GM18511 (cell line): Measurements from ENCODE around the gene RNF214.
"Not testable (repeated sequence)": the region's sequence is repeated elsewhere in the genome, so short reads cannot be mapped to it uniquely, and the experiment has no call there.

Experiments
- ATAC-seq: cut with Tn5 transposase; IDR thresholded peaks from one replicate; pipeline ENCODE4 v1.9.1; 2021; ENCODE audit warnings: mild to moderate bottlenecking, moderate library complexity; ENCODE audit not compliant: unreplicated experiment

RNF214 gene

DNA sequence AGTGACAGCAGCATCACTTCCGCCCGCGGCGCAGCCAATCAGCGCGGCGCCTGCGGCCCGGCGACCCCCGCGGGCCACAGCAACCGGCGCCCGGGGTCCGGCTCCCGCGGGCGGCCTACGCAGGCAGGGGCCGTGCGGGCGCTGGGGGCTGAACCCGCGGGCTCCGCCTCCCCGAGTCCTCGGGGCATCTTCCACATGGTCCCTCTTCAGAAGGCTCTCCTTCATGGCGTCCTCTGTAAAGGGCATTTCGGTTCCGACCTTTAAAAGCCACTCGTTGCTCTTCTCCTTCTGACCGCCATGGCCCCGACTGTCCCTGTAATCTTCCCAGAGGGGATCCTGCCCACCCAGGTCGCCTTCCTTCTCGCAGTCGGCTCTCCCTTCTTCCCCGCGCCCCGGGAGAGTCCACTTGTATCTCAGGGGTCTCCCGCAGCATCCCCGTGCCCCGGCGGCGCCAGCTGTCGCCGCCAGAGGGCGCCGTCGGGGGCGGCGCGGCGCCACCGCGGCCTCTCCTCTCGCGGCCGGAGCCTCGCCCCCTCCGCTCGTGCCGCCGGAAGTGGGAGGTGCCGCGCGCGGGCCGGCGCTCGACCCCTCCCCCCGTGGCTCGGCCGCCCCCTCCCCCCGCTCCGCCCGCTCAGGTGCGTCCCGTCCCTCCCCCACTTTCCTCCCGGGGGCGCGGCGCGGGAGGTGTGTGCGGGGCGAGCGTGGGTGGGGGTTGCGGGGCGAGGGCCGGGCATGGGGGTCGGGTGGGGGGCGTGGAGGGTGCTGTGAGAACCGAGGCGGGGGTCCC, at the start of gene RNF214:
Gene RNF214, plus strand, starts transcription at position 580 of the 787 bp plus-strand sequence. CDS start 1,602 bp downstream, outside the sequence.
- ATAC-seq: peak; percentile 77

DNA sequence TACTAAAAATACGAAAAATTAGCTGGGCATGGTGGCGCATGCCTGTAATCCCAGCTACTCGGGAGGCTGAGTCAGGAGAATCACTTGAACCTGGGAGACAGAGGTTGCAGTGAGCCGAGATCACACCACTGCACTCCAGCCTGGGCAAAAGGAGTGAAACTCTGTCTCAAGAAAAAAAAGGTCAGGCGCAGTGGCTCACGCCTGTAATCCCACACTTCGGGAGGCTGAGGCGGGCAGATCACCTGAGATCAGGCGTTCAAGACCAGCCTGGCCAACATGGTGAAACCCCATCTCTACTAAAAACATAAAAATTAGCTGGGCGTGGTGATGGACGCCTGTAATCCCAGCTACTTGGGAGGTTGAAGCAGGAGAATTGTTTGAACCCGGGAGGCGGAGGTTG, 49.3 kb upstream of the RNF214 start:
- not testable (repeated sequence) for ATAC-seq

DNA sequence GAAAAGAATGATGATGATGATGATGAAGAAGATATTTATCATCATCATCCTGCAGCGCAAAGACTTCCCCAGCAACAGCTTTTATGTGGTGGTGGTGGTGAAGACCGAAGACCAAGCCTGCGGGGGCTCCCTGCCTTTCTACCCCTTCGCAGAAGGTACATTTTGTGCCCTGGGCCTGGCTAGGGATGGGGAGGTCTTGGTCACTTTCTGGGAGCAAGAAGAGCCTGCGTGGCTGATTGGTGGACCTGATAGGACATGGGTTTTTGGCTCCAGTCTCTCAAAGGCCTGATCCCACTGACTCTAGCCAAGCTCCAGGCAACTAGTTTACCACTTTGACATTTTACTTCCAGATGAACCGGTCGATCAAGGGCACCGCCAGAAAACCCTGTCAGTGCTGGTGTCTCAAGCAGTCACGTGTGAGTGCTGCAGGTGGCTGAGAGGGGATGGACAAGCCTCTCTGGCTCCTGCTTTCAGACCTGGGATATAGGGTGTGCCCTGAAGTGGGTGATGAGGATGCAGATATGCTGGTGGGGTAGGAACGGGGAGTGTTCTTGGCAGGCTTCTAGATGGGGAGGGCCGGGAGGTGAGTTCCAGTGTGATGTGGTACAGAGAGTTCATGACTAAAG, 48.6 kb upstream of the RNF214 start:
- no peak for ATAC-seq

DNA sequence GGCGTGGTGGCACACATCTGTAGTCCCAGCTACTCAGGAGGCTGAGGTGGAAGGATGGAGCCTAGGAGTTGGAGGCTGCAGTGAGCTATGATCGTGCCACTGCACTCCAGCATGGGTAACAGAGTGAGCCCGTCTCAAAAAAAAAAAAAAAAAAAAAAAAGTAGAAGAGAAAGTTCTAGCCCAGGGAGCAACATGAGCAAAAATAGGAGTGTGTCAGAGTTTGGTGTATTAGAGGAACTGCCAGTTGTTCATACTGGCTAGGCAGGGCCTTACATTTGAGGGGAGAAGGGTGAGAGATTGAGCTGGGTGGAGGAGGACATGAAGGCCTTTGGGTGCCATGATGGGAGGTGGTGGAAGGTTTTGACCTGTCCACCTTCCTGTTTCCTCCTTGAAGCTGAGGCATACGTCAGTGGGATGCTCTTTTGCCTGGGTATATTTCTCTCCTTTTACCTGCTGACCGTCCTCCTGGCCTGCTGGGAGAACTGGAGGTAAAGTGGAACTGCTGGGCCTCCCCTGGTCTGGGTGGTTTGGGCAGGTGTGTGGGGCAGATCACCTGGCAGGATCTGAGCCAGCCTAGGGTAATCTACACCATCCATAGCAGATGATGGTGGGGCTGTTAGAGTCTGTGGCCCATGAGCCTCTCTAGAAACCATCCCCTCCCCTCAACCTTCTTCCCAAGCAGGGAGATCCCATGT, 46.6 kb upstream of the RNF214 start:
- ATAC-seq: peak; percentile 47

DNA sequence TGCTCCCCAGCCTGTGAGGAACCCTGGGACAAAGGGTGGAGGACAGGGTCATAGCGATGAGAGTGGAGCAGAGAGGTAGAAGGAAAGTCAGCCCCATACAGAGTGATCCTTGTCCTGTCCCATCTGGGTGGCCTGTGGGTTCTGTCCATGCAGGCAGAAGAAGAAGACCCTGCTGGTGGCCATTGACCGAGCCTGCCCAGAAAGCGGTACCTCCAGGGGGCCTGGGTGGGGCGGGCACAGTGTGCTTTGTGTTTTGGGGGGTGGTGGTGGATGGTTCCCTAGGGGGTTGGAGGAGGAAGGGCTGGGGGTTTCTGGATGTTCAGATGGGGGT, 46.1 kb upstream of the RNF214 start:
- no peak for ATAC-seq

DNA sequence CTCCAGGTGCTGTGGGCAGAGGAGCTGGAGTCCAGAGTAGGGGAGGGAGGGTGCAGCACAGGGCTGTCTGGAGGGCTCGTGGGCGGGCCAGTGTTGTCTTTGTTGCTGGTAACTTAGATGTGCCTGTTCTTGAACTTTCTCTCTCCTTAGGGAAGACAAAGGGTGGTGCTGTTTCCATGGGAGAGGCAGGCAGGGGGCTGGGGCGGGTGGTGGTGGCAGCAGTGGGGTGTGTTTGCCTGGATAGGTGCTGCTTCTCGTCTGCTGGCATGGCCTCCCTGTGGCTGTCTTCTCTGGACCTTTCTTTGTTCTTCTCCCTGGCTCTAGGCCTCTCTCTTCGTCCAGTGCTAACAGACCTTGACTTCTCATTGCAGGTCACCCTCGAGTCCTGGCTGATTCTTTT, 45.5 kb upstream of the RNF214 start:
- ATAC-seq: no peak

DNA sequence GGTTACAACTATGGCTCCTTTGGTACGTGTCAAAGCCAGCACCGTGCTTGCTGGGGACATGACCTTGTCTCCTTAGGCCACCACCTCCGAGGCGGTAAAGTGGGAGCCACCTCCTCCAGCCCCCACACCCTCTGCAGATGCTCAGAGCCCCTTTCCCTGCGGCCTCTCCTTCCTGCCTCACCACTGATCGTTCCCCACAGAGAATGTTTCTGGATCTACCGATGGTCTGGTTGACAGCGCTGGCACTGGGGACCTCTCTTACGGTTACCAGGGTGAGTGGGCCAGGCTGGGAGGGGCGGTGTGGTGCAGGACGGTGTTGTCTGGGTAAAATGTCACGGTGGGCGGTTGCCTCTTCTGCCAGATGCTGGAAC, 45.1 kb upstream of the RNF214 start:
- no peak for ATAC-seq

DNA sequence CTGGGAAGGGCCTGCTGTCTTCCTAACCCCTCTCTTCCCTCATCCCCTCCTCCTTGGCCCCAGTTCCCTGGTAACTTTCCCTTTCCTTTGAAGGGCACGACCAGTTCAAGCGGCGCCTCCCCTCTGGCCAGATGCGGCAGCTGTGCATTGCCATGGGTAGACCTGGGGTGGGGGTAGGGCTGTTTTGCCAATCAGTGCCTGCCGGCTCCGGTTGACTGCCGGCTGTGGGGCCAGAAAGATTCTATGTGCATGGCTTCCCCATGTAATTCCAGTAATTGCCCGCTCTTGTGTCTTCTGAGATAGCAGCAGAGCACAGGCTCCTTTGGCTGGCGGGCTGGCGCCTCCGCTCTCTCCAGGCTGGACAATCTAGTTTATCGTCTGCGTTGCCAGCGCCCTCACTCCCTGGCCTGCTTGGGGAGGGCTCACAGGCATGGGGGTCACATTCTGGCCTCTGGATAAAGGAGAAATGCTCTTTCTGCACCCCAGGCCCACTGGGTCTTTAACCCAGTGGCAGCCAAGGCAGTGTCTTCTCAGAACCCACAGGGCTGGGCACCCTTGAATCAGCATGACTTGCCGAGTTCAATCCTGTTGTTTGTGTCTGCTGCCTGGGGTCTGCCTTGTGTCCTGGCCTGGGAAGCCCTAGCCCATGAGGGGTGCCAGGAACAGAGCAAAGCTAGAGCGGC, 44.5 kb upstream of the RNF214 start:
- ATAC-seq: no peak

DNA sequence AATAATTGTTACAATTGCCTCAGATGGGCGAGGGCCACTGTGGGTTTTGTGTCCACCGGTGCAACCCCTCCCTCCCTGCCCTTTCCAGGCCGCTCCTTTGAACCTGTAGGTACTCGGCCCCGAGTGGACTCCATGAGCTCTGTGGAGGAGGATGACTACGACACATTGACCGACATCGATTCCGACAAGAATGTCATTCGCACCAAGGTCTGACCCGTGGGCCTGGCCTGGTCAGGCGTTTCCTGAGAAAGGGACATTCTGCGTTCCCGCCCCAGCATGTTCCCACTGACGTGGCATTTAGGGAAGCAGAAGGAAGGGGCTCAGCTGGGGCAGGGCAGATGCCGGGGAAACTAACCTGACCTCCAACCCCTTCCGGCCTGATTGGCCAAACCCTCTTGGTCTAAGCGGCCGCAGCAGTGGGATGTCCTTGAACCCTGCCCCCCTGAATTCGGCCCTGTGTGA, 43.8 kb upstream of the RNF214 start:
- no peak for ATAC-seq

DNA sequence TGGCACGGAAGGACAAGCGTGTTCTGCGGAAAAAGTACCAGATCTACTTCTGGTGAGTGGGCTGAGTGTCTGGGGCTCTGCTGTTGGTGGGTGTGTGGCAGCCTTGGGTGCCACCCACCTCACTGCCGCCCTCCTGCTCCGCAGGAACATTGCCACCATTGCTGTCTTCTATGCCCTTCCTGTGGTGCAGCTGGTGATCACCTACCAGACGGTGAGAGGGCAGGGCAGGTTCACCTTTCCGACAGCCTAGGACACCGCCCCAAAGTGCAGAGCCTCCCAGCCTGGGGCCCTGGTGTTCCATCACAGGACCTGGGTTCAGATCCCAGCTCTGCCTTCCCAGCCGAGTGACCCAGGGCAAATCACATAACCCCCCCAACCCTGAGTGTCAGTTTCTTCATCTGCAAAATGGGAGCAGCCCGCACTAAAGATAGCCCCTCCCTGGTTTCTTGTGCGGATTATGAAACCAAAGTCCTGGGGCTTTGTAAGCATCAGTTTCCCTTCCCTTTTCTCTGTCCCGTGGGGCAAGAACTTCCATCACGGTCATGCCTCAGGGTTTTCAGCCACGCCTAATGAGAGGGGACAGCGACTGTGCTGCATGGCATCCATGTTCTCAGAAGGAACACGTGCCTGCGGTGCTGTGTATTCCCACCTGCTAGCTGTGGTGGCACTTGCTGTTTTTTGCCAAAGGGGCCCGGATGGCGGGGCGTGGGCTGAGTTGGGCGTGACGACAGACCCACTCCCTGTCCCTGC, 43.1 kb upstream of the RNF214 start:
- peak; percentile 61 for ATAC-seq

DNA sequence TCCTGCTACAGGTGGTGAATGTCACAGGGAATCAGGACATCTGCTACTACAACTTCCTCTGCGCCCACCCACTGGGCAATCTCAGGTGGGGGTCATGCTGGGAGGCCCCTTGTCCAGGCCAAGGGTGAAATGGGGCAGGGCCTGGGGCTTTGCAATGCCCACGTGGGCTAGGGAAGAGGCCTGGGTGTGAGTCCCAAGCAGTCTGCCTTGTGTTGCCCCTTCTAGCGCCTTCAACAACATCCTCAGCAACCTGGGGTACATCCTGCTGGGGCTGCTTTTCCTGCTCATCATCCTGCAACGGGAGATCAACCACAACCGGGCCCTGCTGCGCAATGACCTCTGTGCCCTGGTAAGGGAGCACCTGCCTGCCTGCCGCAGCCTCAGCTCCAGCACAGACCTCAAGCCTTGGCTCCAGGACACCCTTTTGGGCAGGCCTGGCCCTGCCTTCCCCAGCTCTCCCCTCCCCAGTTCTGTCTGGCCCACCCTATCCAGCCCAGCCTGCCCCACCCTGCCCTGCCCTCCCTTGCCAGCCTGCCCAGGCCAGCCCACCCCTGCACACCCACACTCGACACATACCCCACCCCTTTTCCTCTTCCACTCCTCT, 42.4 kb upstream of the RNF214 start:
- peak; percentile 29 for ATAC-seq

DNA sequence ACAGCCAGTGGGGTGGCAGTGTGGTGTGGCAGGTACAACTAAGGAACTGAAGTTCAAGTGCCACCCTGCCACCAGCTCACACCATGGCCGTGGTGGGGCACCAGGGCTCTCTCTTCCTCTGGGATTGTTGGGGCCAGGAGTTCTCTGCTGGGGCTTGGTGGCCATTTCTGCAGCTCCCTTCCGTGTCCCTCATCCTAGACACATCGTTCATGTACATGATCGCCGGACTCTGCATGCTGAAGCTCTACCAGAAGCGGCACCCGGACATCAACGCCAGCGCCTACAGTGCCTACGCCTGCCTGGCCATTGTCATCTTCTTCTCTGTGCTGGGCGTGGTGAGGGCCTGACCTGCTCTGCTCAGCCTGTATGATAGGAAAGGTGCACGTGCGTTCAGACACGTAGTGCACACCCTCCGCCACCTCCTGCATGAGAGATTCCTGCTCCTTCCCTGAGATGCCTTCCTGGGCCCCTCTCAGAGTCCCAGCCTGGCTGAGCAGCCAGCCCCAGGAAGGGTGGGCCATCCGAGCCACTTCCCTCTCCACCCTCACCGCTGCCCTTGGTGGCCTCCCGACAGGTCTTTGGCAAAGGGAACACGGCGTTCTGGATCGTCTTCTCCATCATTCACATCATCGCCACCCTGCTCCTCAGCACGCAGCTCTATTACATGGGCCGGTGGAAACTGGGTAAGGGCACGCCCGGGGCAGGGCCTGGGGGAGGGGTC, 40.6 kb upstream of the RNF214 start:
- ATAC-seq: no peak

DNA sequence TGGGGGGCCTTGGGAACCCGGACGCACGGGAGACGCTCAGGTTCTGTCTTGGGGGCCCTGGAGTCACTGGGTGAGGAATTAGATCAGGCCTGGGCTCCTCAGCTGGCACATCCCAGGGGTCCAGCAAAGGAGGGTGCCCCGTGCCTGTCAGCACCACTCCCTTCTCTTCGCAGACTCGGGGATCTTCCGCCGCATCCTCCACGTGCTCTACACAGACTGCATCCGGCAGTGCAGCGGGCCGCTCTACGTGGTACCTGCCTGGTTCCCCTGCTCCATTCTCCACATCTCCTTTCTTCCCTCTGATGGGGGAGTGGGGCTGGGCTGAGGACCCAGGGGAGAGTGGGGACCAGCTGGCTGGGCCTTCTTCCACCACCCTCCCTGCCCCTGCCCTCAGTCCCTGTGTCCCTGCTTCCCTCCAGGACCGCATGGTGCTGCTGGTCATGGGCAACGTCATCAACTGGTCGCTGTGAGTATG, 40.0 kb upstream of the RNF214 start:
- no peak for ATAC-seq

DNA sequence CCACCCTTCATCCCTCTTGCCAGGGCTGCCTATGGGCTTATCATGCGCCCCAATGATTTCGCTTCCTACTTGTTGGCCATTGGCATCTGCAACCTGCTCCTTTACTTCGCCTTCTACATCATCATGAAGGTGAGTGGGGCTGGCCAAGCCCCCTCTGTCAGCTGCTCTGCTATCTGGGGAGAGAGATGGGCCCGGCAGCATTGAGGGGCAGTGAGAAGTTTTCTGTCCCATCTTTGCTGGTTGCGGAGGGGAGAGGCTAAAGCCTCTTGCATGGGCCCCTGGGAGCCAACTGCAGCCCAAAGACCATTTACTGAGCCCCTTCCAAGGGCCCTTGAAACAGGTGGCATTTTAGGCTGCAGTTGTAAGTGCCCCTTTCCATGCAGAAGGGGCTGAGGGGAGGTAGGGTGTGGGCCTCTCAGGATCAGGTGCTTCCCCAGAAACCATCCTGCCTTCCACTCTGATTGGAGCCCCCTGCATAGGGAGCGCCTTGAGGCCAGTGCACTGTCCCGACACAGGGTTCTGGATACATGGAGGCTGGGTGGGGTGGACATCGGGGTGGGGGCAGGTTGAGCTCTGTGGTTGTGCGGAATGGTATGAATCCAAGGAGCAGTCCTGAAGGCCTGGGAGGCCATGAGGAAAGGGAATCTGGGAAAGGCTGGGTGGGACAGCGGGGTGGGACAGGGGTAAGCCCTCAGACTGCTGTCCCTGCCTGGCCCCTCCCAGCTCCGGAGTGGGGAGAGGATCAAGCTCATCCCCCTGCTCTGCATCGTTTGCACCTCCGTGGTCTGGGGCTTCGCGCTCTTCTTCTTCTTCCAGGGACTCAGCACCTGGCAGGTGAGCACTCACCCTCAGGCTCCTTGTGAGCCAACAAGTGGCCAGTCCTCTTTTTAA, 39.1 kb upstream of the RNF214 start:
- no peak for ATAC-seq

DNA sequence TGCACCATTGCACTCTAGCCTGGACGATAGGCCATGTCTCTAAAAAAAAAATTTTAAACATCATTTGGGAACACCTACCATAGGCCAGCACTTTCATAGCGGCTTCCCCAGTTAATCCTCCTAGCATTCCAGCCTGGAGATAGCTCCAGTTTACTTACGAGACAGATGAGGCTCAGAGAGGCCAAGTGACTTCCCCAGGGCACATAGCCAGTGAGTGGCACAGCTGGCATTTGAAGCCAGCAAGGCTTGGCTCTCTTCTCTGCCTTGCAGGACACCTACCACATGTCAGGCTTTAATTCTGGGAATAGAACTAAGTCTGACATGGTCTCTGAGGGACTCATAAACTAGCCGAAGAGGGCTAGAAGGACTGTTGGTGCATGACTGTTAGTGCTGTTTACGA, 38.2 kb upstream of the RNF214 start:
- no peak for ATAC-seq

DNA sequence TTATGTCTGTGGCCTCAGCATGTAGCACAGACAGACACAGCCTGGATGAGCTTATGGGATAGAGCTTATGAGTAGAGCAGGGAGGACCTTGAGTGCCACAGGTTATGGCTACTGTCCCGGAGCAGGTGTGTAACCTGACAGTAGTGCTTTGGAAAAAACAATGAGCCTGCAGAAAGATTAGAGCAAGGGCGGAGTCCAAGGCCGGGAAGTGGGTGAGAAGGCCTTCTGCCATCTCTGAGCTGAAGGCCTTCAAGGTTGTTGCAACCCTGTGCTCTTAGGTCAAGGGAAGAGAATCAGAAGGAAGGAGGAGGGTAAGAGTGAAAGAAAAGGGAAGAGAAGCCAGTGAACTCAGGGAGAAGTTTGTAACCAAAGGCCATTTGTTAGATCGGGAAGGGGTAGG, 37.2 kb upstream of the RNF214 start:
- no peak for ATAC-seq

DNA sequence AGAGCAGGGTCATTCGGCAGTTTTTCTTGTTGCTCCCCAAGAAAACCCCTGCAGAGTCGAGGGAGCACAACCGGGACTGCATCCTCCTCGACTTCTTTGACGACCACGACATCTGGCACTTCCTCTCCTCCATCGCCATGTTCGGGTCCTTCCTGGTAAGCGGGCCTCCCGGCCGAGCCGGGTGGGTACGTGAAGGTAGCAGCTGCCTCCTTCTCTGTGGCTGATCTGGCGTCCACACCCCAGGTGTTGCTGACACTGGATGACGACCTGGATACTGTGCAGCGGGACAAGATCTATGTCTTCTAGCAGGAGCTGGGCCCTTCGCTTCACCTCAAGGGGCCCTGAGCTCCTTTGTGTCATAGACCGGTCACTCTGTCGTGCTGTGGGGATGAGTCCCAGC, 36.7 kb upstream of the RNF214 start:
- ATAC-seq: no peak

DNA sequence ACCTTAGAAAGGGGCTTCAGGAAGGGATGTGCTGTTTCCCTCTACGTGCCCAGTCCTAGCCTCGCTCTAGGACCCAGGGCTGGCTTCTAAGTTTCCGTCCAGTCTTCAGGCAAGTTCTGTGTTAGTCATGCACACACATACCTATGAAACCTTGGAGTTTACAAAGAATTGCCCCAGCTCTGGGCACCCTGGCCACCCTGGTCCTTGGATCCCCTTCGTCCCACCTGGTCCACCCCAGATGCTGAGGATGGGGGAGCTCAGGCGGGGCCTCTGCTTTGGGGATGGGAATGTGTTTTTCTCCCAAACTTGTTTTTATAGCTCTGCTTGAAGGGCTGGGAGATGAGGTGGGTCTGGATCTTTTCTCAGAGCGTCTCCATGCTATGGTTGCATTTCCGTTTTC, 35.5 kb upstream of the RNF214 start:
- ATAC-seq: no peak
